ENCODE measurements around the gene RICTOR.

RICTOR gene

DNA sequence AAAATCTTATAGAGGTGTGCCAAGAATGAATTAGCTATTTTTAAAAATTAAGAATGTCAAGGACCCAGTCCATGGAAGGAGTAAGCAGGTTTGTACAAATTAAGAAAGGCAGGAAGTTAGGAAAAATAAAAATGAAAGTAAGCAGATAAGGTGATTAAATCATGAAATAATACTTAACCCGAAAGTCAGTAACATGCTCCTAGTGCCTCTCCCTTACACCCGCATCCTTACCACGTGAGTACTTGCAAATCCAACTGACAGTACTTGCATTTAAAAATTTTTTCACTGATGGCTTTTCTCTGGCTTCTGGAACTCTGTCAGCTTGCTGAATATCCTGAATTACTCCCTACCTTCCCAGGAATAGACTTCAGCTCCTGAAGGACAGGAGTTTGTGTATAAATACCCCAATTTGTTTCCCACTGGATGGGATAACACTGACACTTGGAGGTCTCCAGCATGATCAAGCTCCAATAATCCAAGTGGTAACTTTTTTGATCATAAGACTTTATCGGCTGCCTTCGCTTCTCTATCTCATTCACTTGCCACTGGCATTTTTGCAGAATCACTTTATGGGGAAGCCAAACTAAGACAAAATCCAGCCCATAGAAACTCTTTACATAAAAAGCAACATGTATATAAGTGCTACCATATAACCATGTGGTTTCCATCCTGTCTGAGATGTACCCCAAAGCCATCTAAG is 41.6 kb upstream of the RICTOR start:
- no peaks in the 10 kb centered on the region for H3K9me3 ChIP-seq (ENCODE audit: insufficient read depth, low read length)
- H3K27ac ChIP-seq (ENCODE audit: low read length): no peak overlapping the region
- H3K27me3 ChIP-seq (ENCODE audit: low read depth, low read length): no peaks in the 10 kb centered on the region
- H3K4me3 ChIP-seq (ENCODE audit: low read length): no peak overlapping the region
- no peaks in the 10 kb centered on the region for H4K20me1 ChIP-seq (ENCODE audit: insufficient read depth, low read length)
- no peaks in the 10 kb centered on the region for H3K79me2 ChIP-seq (ENCODE audit: low read length)
- H3K9ac ChIP-seq (ENCODE audit: low read length): no peak overlapping the region
- H3K36me3 ChIP-seq (replicated peaks; ENCODE audit: low read depth, low read length): no peaks in the 10 kb centered on the region
- H3K4me2 ChIP-seq (ENCODE audit: low read length): no peak overlapping the region
- TF ChIP-seq, protein P1, sequence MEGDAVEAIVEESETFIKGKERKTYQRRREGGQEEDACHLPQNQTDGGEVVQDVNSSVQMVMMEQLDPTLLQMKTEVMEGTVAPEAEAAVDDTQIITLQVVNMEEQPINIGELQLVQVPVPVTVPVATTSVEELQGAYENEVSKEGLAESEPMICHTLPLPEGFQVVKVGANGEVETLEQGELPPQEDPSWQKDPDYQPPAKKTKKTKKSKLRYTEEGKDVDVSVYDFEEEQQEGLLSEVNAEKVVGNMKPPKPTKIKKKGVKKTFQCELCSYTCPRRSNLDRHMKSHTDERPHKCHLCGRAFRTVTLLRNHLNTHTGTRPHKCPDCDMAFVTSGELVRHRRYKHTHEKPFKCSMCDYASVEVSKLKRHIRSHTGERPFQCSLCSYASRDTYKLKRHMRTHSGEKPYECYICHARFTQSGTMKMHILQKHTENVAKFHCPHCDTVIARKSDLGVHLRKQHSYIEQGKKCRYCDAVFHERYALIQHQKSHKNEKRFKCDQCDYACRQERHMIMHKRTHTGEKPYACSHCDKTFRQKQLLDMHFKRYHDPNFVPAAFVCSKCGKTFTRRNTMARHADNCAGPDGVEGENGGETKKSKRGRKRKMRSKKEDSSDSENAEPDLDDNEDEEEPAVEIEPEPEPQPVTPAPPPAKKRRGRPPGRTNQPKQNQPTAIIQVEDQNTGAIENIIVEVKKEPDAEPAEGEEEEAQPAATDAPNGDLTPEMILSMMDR (IDR thresholded peaks at IDR 0.05; ENCODE audit: low read depth, low read length): no peak
- TF ChIP-seq EZH2phosphoT487 (IDR thresholded peaks at IDR 0.05; ENCODE audit: low read depth): no peak
- H2AFZ ChIP-seq (ENCODE audit: low read depth, low read length): no peak overlapping the region
- no peaks in the 10 kb centered on the region for H3K4me1 ChIP-seq (ENCODE audit: low read length)

DNA sequence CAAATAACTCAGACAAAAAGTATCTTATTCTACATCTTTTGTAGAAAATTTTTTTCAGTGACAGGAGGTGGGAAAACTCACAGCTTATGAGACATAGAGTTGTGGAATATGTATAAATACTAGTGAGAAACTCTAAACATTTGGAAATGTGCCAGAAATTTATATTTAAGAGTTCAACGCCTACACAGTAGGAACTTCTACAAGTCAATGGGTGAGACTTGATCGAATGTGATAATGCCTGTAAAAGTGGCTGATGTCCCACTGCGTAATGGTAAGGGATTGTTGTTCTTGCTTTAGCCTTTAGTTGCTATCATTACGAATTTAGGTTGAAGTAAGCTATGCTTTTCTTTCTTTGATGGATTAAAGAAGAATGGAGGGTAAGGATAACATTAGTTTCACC is 40.0 kb upstream of the RICTOR start:
- H2AFZ ChIP-seq (ENCODE audit: low read depth, low read length): no peak overlapping the region
- no peak overlapping the region for H3K4me3 ChIP-seq (ENCODE audit: low read length)
- TF ChIP-seq EZH2phosphoT487 (IDR thresholded peaks at IDR 0.05; ENCODE audit: low read depth): no peak
- TF ChIP-seq, protein P1 (IDR thresholded peaks at IDR 0.05; ENCODE audit: low read depth, low read length): no peak
- H3K27ac ChIP-seq (ENCODE audit: low read length): no peak overlapping the region
- H3K9me3 ChIP-seq (ENCODE audit: insufficient read depth, low read length): no peaks in the 10 kb centered on the region
- no peak overlapping the region for H3K9ac ChIP-seq (ENCODE audit: low read length)
- no peak overlapping the region for H3K4me2 ChIP-seq (ENCODE audit: low read length)
- H3K27me3 ChIP-seq (ENCODE audit: low read depth, low read length): no peaks in the 10 kb centered on the region
- no peaks in the 10 kb centered on the region for H4K20me1 ChIP-seq (ENCODE audit: insufficient read depth, low read length)
- no peaks in the 10 kb centered on the region for H3K36me3 ChIP-seq (replicated peaks; ENCODE audit: low read depth, low read length)
- H3K79me2 ChIP-seq (ENCODE audit: low read length): no peaks in the 10 kb centered on the region
- H3K4me1 ChIP-seq (ENCODE audit: low read length): no peaks in the 10 kb centered on the region

DNA sequence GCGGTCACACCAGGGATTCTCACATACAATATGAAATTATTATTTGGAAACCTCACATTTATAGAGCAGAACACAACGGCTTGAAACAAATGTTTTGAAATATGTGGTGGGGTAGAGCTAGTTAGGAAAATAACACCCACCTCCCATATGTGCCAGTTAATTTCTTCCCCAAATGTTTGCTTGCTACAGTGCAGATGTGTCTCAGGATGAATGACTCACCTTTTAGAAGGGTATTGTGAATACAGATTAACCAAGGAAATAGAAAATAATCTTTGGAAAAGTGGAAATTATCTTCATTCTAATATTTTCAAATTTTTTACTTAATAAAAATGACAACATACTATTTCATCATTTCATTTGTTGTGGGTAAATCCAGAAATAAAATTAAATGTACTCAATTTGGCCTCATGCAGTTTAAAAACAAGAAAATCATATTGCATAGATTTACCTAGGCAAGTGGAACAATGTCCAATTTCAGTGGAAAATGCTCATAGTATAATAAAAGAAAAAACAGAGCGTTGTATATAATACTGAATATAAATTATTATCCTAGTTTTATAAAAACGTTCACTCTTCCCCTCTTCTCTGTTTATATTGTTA is 39.3 kb upstream of the RICTOR start:
- Histone ChIP-seq H3K9ac (ENCODE audit: low read length) (no peak overlapping the region), H3K27ac (ENCODE audit: low read length) (no peak overlapping the region), H3K27me3 (ENCODE audit: low read depth, low read length) (no peaks in the 10 kb centered on the region), H2AFZ (ENCODE audit: low read depth, low read length) (no peak overlapping the region), H3K79me2 (ENCODE audit: low read length) (no peaks in the 10 kb centered on the region), H3K4me2 (ENCODE audit: low read length) (no peak overlapping the region), H3K4me3 (ENCODE audit: low read length) (no peak overlapping the region), H3K4me1 (ENCODE audit: low read length) (no peaks in the 10 kb centered on the region), H4K20me1 (ENCODE audit: insufficient read depth, low read length) (no peaks in the 10 kb centered on the region), H3K36me3 (replicated peaks; ENCODE audit: low read depth, low read length) (no peaks in the 10 kb centered on the region), H3K9me3 (ENCODE audit: insufficient read depth, low read length) (no peaks in the 10 kb centered on the region)
- TF ChIP-seq, protein P1 (IDR thresholded peaks at IDR 0.05; ENCODE audit: low read depth, low read length): no peak
- no peak for TF ChIP-seq EZH2phosphoT487 (IDR thresholded peaks at IDR 0.05; ENCODE audit: low read depth)

DNA sequence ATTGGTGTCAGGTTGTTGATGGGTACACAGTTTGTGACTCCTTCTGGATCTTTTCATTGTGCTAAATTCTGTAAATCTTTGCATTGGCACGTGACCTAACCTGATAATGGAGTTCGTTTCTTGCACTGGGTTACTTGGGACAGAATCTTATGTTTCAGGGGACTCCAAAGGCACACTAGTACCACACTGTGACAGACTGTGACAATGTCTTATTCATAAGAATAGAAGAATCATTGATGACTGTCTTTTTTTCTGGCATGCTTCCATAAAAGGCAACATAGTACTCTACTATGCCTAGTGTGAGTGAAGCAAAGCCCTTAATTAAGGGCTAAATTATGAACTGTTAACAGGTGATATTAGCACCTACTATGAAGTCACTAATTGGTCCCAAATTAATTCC is 35.4 kb upstream of the RICTOR start:
- peaks cover 9% of the 10 kb centered on the region for H3K4me1 ChIP-seq (ENCODE audit: low read length)
- no peak overlapping the region for H3K4me3 ChIP-seq (ENCODE audit: low read length)
- no peak overlapping the region for H3K27ac ChIP-seq (ENCODE audit: low read length)
- TF ChIP-seq EZH2phosphoT487 (IDR thresholded peaks at IDR 0.05; ENCODE audit: low read depth): no peak
- no peak overlapping the region for H2AFZ ChIP-seq (ENCODE audit: low read depth, low read length)
- no peaks in the 10 kb centered on the region for H3K79me2 ChIP-seq (ENCODE audit: low read length)
- H3K4me2 ChIP-seq (ENCODE audit: low read length): no peak overlapping the region
- no peaks in the 10 kb centered on the region for H3K36me3 ChIP-seq (replicated peaks; ENCODE audit: low read depth, low read length)
- no peaks in the 10 kb centered on the region for H3K27me3 ChIP-seq (ENCODE audit: low read depth, low read length)
- no peak overlapping the region for H3K9ac ChIP-seq (ENCODE audit: low read length)
- no peaks in the 10 kb centered on the region for H4K20me1 ChIP-seq (ENCODE audit: insufficient read depth, low read length)
- no peaks in the 10 kb centered on the region for H3K9me3 ChIP-seq (ENCODE audit: insufficient read depth, low read length)

Measured in OCI-LY3 (cell line).